GM18909 (cell line): ENCODE measurements around the gene SLC25A33.
"Not testable (repeated sequence)": the region's sequence is repeated elsewhere in the genome, so short reads cannot be mapped to it uniquely, and the experiment has no call there.

Experiments
- ATAC-seq: cut with Tn5 transposase; IDR thresholded peaks from one replicate; pipeline ENCODE4 v1.9.1; 2021; ENCODE audit warnings: mild to moderate bottlenecking; ENCODE audit not compliant: unreplicated experiment, poor library complexity

The SLC25A33 gene

GRCh38 chr1:9537863-9538668 is 1.2 kb upstream of the SLC25A33 start:
- no peak for ATAC-seq

GRCh38 chr1:9538669-9539164 is 548 bp upstream of the SLC25A33 start:
- no peak for ATAC-seq

- peak; percentile 48 for ATAC-seq
These were observed 725 bp downstream of the SLC25A33 start for GRCh38 chr1:9539829-9540550.

GRCh38 chr1:9542430-9542829 is 3.2 kb downstream of the SLC25A33 start:
- no peak for ATAC-seq

GRCh38 chr1:9544926-9545325 is 5.7 kb downstream of the SLC25A33 start:
- no peak for ATAC-seq

- no peak for ATAC-seq
These were observed 10.8 kb downstream of the SLC25A33 start for GRCh38 chr1:9549955-9550546.

- no peak for ATAC-seq
These were observed 12.7 kb downstream of the SLC25A33 start for GRCh38 chr1:9551984-9552383.

- no peak for ATAC-seq
These were observed 14.5 kb downstream of the SLC25A33 start for GRCh38 chr1:9553736-9554144.

- ATAC-seq: no peak
These were observed 16.7 kb downstream of the SLC25A33 start for GRCh38 chr1:9555942-9556341.

- ATAC-seq: no peak
These were observed 18.4 kb downstream of the SLC25A33 start for GRCh38 chr1:9557624-9558023.

GRCh38 chr1:9558271-9558945 is 19.1 kb downstream of the SLC25A33 start:
- ATAC-seq: no peak

GRCh38 chr1:9558946-9559545 is 19.8 kb downstream of the SLC25A33 start:
- ATAC-seq: no peak

GRCh38 chr1:9559673-9560072 is 20.4 kb downstream of the SLC25A33 start:
- ATAC-seq: no peak

GRCh38 chr1:9560090-9560489 is 20.8 kb downstream of the SLC25A33 start:
- not testable (repeated sequence) for ATAC-seq

- ATAC-seq: no peak
These were observed 22.2 kb downstream of the SLC25A33 start for GRCh38 chr1:9561429-9561828.

- no peak for ATAC-seq
These were observed 30.0 kb downstream of the SLC25A33 start for GRCh38 chr1:9569267-9569666.

- not testable (repeated sequence) for ATAC-seq
These were observed 31.7 kb downstream of the SLC25A33 start for GRCh38 chr1:9570886-9571529.

GRCh38 chr1:9573723-9574122 is 34.5 kb downstream of the SLC25A33 start:
- ATAC-seq: no peak

GRCh38 chr1:9575486-9575885 is 36.2 kb downstream of the SLC25A33 start:
- ATAC-seq: no peak

- no peak for ATAC-seq
These were observed 37.6 kb downstream of the SLC25A33 start for GRCh38 chr1:9576903-9577302.
